CD14-positive monocyte (primary cell): ENCODE data around the gene MCC. TPM values are rescaled to one million over a fixed set of nuclear protein-coding genes. Genes with fewer than 3 reads are reported as not detected.
A peak's percentile ranks its signal among the peaks of the same experiment; 100 is the strongest.
"Not testable (repeated sequence)": the region's sequence is repeated elsewhere in the genome, so short reads cannot be mapped to it uniquely, and the experiment has no call there.

Experiments used
- DNase-seq, 3 donors: peaks; one replicate each; pipeline ENCODE4 v3.0.0-alpha.2; 2011 to 2022
- H2AFZ ChIP-seq: 2 replicates; pipeline ENCODE4 v1.6.0; 2012; ENCODE audit warnings: mild to moderate bottlenecking, low read depth, low read length, inconsistent platforms; ENCODE audit not compliant: insufficient read depth, poor library complexity, severe bottlenecking
- H3K27ac ChIP-seq, 2 donors: 1 replicate in 1 of 2; 2 replicates in 1 of 2; pipeline ENCODE4 v1.5.1; 2012 to 2013; ENCODE audit warnings: low read length in 2 of 2, control low read depth in 1 of 2, inconsistent platforms in 1 of 2, low read depth in 1 of 2, mild to moderate bottlenecking in 1 of 2
- H3K27me3 ChIP-seq, 2 donors: one replicate each; pipeline versions ENCODE4 v1.6.0 to v1.6.1; 2011 to 2013; ENCODE audit warnings: low read length in 2 of 2; ENCODE audit not compliant: control insufficient read depth in 2 of 2, insufficient read depth in 2 of 2
- H3K36me3 ChIP-seq, 2 donors: replicated peaks in 1 of 2; 1 replicate in 1 of 2; 2 replicates in 1 of 2; pipeline versions ENCODE4 v1.5.1 to v1.6.1; 2012 to 2013; ENCODE audit warnings: low read length in 2 of 2, control low read depth in 1 of 2, inconsistent platforms in 1 of 2, mild to moderate bottlenecking in 1 of 2; ENCODE audit not compliant: insufficient read depth in 2 of 2, control insufficient read depth in 1 of 2
- H3K4me1 ChIP-seq, 2 donors: 1 replicate in 1 of 2; 2 replicates in 1 of 2; pipeline versions ENCODE4 v1.5.1 to v1.6.1; 2012 to 2013; ENCODE audit warnings: low read length in 2 of 2, control low read depth in 1 of 2, inconsistent platforms in 1 of 2, mild to moderate bottlenecking in 1 of 2, moderate library complexity in 1 of 2; ENCODE audit not compliant: insufficient read depth in 2 of 2, control insufficient read depth in 1 of 2
- H3K4me2 ChIP-seq: replicated peaks from 2 replicates; pipeline ENCODE3; 2012; ENCODE audit warnings: low read length, moderate library complexity, mild to moderate bottlenecking; ENCODE audit not compliant: poor library complexity, severe bottlenecking; ENCODE audit errors: extremely low read depth
- H3K4me3 ChIP-seq, 3 experiments: fragments of 200-600 bp in 1 of 3; sonication (generic) in 1 of 3; replicated peaks in 1 of 3; 1 replicate in 2 of 3; 2 replicates in 1 of 3; pipeline ENCODE4 v1.5.1; 2011 to 2013; ENCODE audit warnings: low read length in 3 of 3, mild to moderate bottlenecking in 3 of 3, control low read depth in 2 of 3, low read depth in 2 of 3, inconsistent platforms in 1 of 3, moderate library complexity in 1 of 3
- H3K79me2 ChIP-seq: 2 replicates; pipeline ENCODE4 v1.6.0; 2012; ENCODE audit warnings: mild to moderate bottlenecking, control low read depth, inconsistent platforms, low read length, moderate library complexity; ENCODE audit not compliant: insufficient read depth
- H3K9ac ChIP-seq: 2 replicates; pipeline ENCODE4 v1.6.0; 2017; ENCODE audit warnings: low read length, mild to moderate bottlenecking; ENCODE audit not compliant: insufficient read depth, poor library complexity, severe bottlenecking
- H3K9me3 ChIP-seq, 2 donors: replicated peaks in 1 of 2; 1 replicate in 1 of 2; 2 replicates in 1 of 2; pipeline versions ENCODE4 v1.5.1 to v1.6.1; 2012 to 2013; ENCODE audit warnings: low read length in 2 of 2, control low read depth in 1 of 2; ENCODE audit not compliant: control insufficient read depth in 1 of 2, insufficient read depth in 1 of 2
- H4K20me1 ChIP-seq: 2 replicates; pipeline ENCODE4 v1.6.0; 2012; ENCODE audit warnings: mild to moderate bottlenecking, low read length, control low read depth, moderate library complexity; ENCODE audit not compliant: insufficient read depth
- H3K27ac Mint-ChIP-seq, 7 donors: one replicate each; pipeline ENCODE4 v1.8.0; 2020; ENCODE audit warnings: mild to moderate bottlenecking in 7 of 7, mixed read lengths in 7 of 7, moderate library complexity in 6 of 7, inconsistent platforms in 2 of 7
- H3K27me3 Mint-ChIP-seq, 3 donors: one replicate each; pipeline ENCODE4 v1.8.0; 2021 to 2022; ENCODE audit warnings: low read depth in 3 of 3, mild to moderate bottlenecking in 3 of 3, mixed read lengths in 3 of 3, moderate library complexity in 3 of 3, inconsistent platforms in 1 of 3
- H3K36me3 Mint-ChIP-seq, 2 donors: one replicate each; pipeline ENCODE4 v1.8.0; 2020; ENCODE audit warnings: mixed read lengths in 2 of 2, inconsistent platforms in 1 of 2, mild to moderate bottlenecking in 1 of 2
- H3K4me1 Mint-ChIP-seq: one replicate; pipeline ENCODE4 v1.8.0; 2020; ENCODE audit warnings: mild to moderate bottlenecking, mixed read lengths
- H3K4me3 Mint-ChIP-seq, 2 donors: one replicate each; pipeline ENCODE4 v1.8.0; 2020; ENCODE audit warnings: mild to moderate bottlenecking in 2 of 2, mixed read lengths in 2 of 2, moderate library complexity in 1 of 2
- H3K9me3 Mint-ChIP-seq, 7 donors: one replicate each; pipeline ENCODE4 v1.8.0; 2020 to 2022; ENCODE audit warnings: mixed read lengths in 7 of 7, mild to moderate bottlenecking in 6 of 7, moderate library complexity in 6 of 7, inconsistent platforms in 2 of 7
- CTCF ChIP-seq: fragments of 200-600 bp; IDR thresholded peaks from one replicate; pipeline ENCODE4 v1.8.0; 2022; ENCODE audit warnings: antibody characterized with exemption, mild to moderate bottlenecking
- WGBS: methylation state at CpG from one replicate; pipeline ENCODE4 v1.1.5; 2013; ENCODE audit warnings: missing lambda C conversion rate; ENCODE audit not compliant: insufficient coverage; 5-methylcytosine and 5-hydroxymethylcytosine counted together
- intact Hi-C, 2 donors: fragments of 100-400 bp; cut with micrococcal nuclease; formaldehyde crosslinking; loops; one replicate each; pipeline versions ENCODE4 v1.15.0 to v1.15.1; 2023
- polyA plus RNA-seq, 3 donors: library from polyadenylated mRNA; depleted of rRNA in 1 of 3; unstranded in 2 of 3; stranded (reverse) in 1 of 3; fragments of 300-500 nt in 2 of 3; fragments of >200 nt in 1 of 3; fragmentation: Illumina TruSeq in 2 of 3; gene quantifications; 1 replicate in 2 of 3; 2 replicates in 1 of 3; pipeline ENCODE4 v1.2.3, GENCODE V29; 2012 to 2021

The MCC gene
- polyA plus RNA-seq, 3 donors, result 0.09 TPM; not detected in 2

- H3K9me3 ChIP-seq, result peaks cover 0 to 11% of the 10 kb centered on the region in 2 donors
- no peaks in the 10 kb centered on the region for H3K36me3 ChIP-seq
- H3K36me3 Mint-ChIP-seq, result no peaks in the 10 kb centered on the region
- H3K27me3 Mint-ChIP-seq, result peaks cover 26 to 50% (median 34%) of the 10 kb centered on the region in 3 donors
- H4K20me1 ChIP-seq, result no peaks in the 10 kb centered on the region
- H3K27ac Mint-ChIP-seq, result no peak overlapping the region
- H3K4me1 Mint-ChIP-seq, result no peaks in the 10 kb centered on the region
- WGBS, result 46% methylated on average over 5 of the region's 5 CpGs
- H3K79me2 ChIP-seq, result no peaks in the 10 kb centered on the region
- no peak for TF ChIP-seq CTCF
- H3K27ac ChIP-seq, result no peak overlapping the region
- H3K4me1 ChIP-seq, result no peaks in the 10 kb centered on the region
- H3K4me3 ChIP-seq, result no peak overlapping the region
- H3K4me3 Mint-ChIP-seq, result peak overlapping the region in 1 of 2 donors; percentile 5
- H3K27me3 ChIP-seq, result peaks cover 37 to 52% of the 10 kb centered on the region in 2 donors
- H3K9ac ChIP-seq, result no peak overlapping the region
- H2AFZ ChIP-seq, result no peak overlapping the region
- DNase-seq, result no peak
- intact Hi-C loops, result no loop called here
- peaks cover 9 to 18% (median 14%) of the 10 kb centered on the region in 7 donors for H3K9me3 Mint-ChIP-seq
- no peak overlapping the region for H3K4me2 ChIP-seq
Measured at GRCh38 chr5:113474100-113474728, 14.0 kb downstream of the MCC start.

GRCh38 chr5:113463032-113463431 lies 25.2 kb downstream of the MCC start:
- TF ChIP-seq CTCF, result no peak
- Histone ChIP-seq H3K36me3 (no peaks in the 10 kb centered on the region), H3K27me3 (peaks cover 3 to 13% of the 10 kb centered on the region in 2 donors), H3K9ac (no peak overlapping the region), H3K27ac (no peak overlapping the region), H3K79me2 (no peaks in the 10 kb centered on the region), H2AFZ (no peak overlapping the region), H3K9me3 (no peaks in the 10 kb centered on the region), H3K4me2 (no peak overlapping the region), H3K4me3 (no peak overlapping the region), H4K20me1 (no peaks in the 10 kb centered on the region), H3K4me1 (no peaks in the 10 kb centered on the region)
- Mint-ChIP-seq H3K36me3 (no peaks in the 10 kb centered on the region), H3K27ac (no peak overlapping the region), H3K4me1 (no peaks in the 10 kb centered on the region), H3K27me3 (peaks cover 12 to 26% (median 19%) of the 10 kb centered on the region in 3 donors), H3K4me3 (no peak overlapping the region), H3K9me3 (peaks cover 0 to 4% (median 0%) of the 10 kb centered on the region in 7 donors)
- DNase-seq, result no peak
- intact Hi-C loops, result no loop called here

GRCh38 chr5:113457106-113457505 lies 31.1 kb downstream of the MCC start:
- H3K4me1 ChIP-seq, H3K9ac ChIP-seq, H4K20me1 ChIP-seq, H3K27ac Mint-ChIP-seq, H3K36me3 ChIP-seq, DNase-seq, intact Hi-C loops, H3K79me2 ChIP-seq, H3K9me3 Mint-ChIP-seq, H3K4me1 Mint-ChIP-seq, H3K36me3 Mint-ChIP-seq, H3K9me3 ChIP-seq, H3K4me2 ChIP-seq, H2AFZ ChIP-seq, H3K27me3 ChIP-seq, H3K4me3 ChIP-seq, H3K27ac ChIP-seq, H3K4me3 Mint-ChIP-seq: not testable (repeated sequence)
- WGBS, result 98% methylated on average over 17 of the region's 21 CpGs
- H3K27me3 Mint-ChIP-seq, result peaks cover 9 to 11% (median 10%) of the 10 kb centered on the region in 3 donors
